Kidney epithelial cell (primary cell): ENCODE measurements around the gene BTN3A1. TPM values are rescaled to one million over a fixed set of nuclear protein-coding genes. Genes with fewer than 3 reads are reported as not detected.

Experiments
- DNase-seq: peaks from one replicate; pipeline ENCODE4 v3.0.0-alpha.2; 2010; ENCODE audit warnings: low read depth
- H3K27me3 ChIP-seq: 2 replicates; pipeline ENCODE4 v1.6.0; 2011; ENCODE audit warnings: low read length; ENCODE audit not compliant: control insufficient read depth, insufficient read depth
- H3K36me3 ChIP-seq: 2 replicates; pipeline ENCODE4 v1.5.1; 2011; ENCODE audit warnings: low read length; ENCODE audit not compliant: control insufficient read depth, insufficient read depth
- H3K4me3 ChIP-seq: 2 replicates; pipeline ENCODE4 v1.5.1; 2011; ENCODE audit warnings: low read depth, mild to moderate bottlenecking, control low read depth, low read length
- total RNA-seq: library from RNA; depleted of rRNA; stranded (reverse); fragments of >200 nt; gene quantifications from 2 replicates; pipeline ENCODE4 v1.2.3, GENCODE V29; 2015
- TF ChIP-seq, protein P1 (sequence below): IDR thresholded peaks from 2 replicates; pipeline ENCODE4 v1.5.1; 2011; ENCODE audit warnings: mild to moderate bottlenecking, moderate library complexity, low read length, control low read depth, inconsistent platforms; ENCODE audit not compliant: insufficient read depth, poor library complexity, severe bottlenecking

The BTN3A1 gene
- total RNA-seq, 1 donor from 2014 or later: 11.7 TPM

DNA sequence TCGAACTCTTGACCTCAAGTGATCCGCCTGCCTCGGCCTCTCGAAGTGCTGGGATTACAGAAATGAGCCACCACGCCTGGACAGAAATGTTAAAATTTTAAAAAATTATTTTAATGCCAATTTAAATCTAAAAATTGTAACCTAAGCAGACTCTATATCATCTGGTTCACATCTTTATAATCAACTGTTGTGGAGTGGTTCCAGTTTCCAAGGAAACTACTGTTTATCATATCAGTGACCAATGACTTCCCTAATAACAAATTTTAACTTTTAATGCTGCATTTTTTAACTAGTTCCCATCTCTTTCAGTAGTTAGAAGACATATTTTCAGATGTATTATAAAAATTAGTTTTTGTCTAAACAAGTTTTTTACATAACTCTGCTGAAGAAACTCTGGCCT lies 42.3 kb upstream of the BTN3A1 start:
- H3K36me3 ChIP-seq: no peaks in the 10 kb centered on the region
- H3K4me3 ChIP-seq: no peak overlapping the region
- H3K27me3 ChIP-seq: no peaks in the 10 kb centered on the region
- DNase-seq: no peak
- TF ChIP-seq, protein P1, sequence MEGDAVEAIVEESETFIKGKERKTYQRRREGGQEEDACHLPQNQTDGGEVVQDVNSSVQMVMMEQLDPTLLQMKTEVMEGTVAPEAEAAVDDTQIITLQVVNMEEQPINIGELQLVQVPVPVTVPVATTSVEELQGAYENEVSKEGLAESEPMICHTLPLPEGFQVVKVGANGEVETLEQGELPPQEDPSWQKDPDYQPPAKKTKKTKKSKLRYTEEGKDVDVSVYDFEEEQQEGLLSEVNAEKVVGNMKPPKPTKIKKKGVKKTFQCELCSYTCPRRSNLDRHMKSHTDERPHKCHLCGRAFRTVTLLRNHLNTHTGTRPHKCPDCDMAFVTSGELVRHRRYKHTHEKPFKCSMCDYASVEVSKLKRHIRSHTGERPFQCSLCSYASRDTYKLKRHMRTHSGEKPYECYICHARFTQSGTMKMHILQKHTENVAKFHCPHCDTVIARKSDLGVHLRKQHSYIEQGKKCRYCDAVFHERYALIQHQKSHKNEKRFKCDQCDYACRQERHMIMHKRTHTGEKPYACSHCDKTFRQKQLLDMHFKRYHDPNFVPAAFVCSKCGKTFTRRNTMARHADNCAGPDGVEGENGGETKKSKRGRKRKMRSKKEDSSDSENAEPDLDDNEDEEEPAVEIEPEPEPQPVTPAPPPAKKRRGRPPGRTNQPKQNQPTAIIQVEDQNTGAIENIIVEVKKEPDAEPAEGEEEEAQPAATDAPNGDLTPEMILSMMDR: no peak

DNA sequence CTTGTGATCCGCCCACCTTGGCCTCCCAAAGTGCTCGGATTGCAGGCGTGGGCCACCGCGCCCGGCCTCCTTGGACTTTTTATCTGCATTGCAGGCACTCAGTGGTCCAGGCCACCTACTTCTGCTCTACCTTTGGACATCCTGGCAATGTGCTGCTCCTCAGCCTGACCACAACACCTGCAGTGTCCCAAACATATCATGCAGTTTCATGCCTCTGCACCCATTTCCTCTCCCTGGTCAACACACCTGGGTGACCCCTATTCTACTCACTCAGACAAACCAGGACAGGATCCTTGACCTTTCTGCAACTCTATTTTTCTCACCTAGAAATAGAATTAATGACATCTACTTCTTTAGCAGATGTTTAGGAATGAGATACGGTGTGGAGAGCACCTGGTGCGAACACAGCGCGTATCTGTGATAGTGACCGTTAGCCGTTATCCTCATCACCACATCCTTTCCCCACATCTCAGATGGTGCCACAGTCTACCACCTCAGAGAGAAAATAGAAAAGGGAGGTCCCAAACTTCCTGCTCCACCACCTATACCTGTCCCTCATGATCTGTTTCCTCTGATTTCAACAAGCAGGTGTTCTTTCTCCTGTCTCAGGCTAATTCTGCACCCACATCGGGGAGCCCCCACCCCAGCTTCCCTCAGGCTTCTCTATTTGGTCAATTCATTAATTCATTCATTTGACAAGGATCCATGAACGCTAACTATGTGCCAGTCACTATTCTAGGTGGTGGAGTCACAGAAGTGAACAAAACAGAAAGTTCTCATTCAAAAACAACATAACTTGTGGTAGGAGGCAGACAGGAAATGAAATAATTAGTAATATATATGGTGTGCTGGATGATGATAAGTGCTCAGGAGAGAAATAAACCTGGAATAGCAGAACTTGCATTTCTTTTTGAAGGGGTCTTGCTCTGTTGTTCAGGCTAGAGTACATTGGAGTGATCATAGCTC lies 41.3 kb upstream of the BTN3A1 start:
- Histone ChIP-seq H3K27me3 (no peaks in the 10 kb centered on the region), H3K4me3 (no peak overlapping the region), H3K36me3 (no peaks in the 10 kb centered on the region)
- TF ChIP-seq, protein P1: no peak
- DNase-seq: no peak

DNA sequence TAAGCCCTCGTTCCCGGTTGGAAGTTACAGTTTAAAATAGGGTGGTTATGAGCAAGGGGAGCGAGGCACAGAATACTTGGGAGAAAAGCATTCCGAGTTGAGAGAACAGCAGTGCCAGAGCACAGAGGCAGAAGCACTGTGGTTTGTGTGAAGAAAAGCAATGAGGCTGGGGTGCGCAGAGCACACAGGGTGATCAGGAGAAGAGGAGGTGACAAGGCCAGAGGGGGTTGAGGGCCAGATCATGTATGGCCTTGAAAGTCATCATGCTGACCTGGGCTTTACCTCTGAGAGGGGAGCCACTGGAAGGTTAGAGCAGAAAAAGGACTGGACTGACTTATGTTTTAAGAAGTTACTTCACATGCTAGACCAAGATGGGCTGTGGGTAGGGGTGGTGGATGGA lies 40.5 kb upstream of the BTN3A1 start:
- no peaks in the 10 kb centered on the region for H3K36me3 ChIP-seq
- no peak overlapping the region for H3K4me3 ChIP-seq
- TF ChIP-seq, protein P1: no peak
- no peak for DNase-seq
- no peaks in the 10 kb centered on the region for H3K27me3 ChIP-seq

DNA sequence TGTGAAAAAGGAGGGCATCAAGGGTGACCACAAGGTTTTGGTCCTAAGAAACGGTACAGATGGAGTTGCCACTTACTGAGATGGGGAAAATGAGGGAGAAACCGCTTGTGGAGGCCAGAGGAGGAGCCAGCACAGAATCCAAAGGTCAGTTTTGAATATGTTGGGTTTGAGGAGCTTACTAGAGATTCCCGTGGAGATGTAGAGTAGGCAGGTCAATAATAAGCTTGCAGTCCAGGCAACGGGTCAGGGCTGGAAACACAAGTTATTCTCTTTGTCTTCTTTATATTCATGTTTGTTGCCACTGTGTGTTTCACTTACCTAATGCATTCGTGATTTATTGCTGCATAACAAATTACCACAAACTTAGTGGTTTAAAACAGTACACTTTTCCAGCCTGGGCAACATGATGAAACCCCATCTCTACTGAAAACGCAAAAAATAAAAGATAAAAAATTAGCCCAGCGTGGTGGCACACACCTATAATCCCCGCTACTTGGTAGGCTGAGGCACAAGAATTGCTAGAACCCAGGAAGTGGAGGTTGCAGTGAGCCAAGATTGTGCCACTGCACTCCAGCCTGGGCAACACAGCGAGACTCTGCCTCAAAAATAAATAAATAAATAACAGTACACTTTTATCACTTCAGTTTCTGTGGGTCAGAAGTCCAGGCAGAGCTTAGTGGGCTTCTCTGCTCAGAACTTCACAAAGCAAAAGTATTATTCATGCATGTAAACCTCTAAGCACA lies 39.8 kb upstream of the BTN3A1 start:
- TF ChIP-seq, protein P1: no peak
- no peak for DNase-seq
- Histone ChIP-seq H3K36me3 (no peaks in the 10 kb centered on the region), H3K4me3 (no peak overlapping the region), H3K27me3 (no peaks in the 10 kb centered on the region)

GRCh38 chr6:26362836-26363220 lies 39.2 kb upstream of the BTN3A1 start:
- TF ChIP-seq, protein P1: no peak
- Histone ChIP-seq H3K27me3 (no peaks in the 10 kb centered on the region), H3K36me3 (no peaks in the 10 kb centered on the region), H3K4me3 (no peak overlapping the region)
- DNase-seq: no peak
